Measurements from ENCODE around the gene LSP1.

LSP1 gene

DNA sequence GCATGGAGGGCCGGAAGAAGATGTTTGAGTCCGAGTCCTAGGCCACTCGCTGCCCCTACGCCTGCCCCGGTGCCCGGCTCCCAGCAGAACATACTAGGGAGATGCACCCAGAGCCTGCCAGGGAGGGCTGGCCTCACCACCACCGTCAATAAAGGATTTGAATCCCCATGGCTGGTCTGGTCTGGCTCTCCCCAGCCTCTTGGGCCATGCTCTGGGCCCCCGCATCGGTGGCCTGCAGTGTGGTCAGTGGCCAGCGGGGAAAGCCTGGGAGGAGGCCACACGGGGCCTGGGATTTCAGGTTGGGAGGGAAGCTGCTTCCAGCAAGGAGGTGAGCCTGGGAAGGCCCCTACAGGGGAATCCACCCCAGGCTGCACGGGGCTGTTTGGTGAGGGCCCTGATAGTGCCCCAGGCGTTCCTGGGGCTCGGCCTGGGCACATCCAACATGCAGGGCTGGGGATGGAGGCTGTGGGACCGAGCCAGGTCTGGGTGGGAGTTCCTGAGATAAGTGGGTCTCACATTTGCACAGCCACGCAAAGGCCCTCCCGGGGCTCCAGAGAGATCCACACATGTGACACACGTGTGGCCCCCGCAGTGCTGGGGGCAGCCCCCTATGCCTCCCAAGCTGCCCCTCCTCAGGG lies 11.3 kb upstream of the LSP1 start:
- Histone ChIP-seq H3K4me2 (ENCODE audit: low read depth, low read length) (no peak overlapping the region), H3K27me3 (replicated peaks; ENCODE audit: insufficient read depth, low read length) (peaks cover 50% of the 10 kb centered on the region), H2AFZ (ENCODE audit: low read length) (no peak overlapping the region), H3K79me2 (ENCODE audit: low read length) (no peaks in the 10 kb centered on the region), H3K4me3 (ENCODE audit: low read length) (no peak overlapping the region), H3K36me3 (replicated peaks; ENCODE audit: insufficient read depth, low read length) (no peaks in the 10 kb centered on the region), H3K9me3 (replicated peaks; ENCODE audit: insufficient read depth, low read length) (no peaks in the 10 kb centered on the region), H4K20me1 (ENCODE audit: insufficient read depth, low read length) (no peaks in the 10 kb centered on the region), H3K27ac (ENCODE audit: low read length) (no peak overlapping the region), H3F3A (ENCODE audit: insufficient read depth, low read length) (no peaks in the 10 kb centered on the region), H3K4me1 (ENCODE audit: low read length) (no peaks in the 10 kb centered on the region), H3K9ac (ENCODE audit: low read length) (no peak overlapping the region), H3K9me2 (replicated peaks; ENCODE audit: insufficient read depth, low read length) (no peaks in the 10 kb centered on the region)
- no peak for DNase-seq
- TF ChIP-seq EZH2phosphoT487 (IDR thresholded peaks at IDR 0.05; ENCODE audit: low read length) = no peak
- TF ChIP-seq, protein P1, sequence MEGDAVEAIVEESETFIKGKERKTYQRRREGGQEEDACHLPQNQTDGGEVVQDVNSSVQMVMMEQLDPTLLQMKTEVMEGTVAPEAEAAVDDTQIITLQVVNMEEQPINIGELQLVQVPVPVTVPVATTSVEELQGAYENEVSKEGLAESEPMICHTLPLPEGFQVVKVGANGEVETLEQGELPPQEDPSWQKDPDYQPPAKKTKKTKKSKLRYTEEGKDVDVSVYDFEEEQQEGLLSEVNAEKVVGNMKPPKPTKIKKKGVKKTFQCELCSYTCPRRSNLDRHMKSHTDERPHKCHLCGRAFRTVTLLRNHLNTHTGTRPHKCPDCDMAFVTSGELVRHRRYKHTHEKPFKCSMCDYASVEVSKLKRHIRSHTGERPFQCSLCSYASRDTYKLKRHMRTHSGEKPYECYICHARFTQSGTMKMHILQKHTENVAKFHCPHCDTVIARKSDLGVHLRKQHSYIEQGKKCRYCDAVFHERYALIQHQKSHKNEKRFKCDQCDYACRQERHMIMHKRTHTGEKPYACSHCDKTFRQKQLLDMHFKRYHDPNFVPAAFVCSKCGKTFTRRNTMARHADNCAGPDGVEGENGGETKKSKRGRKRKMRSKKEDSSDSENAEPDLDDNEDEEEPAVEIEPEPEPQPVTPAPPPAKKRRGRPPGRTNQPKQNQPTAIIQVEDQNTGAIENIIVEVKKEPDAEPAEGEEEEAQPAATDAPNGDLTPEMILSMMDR (IDR thresholded peaks at IDR 0.05; ENCODE audit: low read length) = no peak
- no peak for TF ChIP-seq EZH2 (optimal IDR thresholded peaks at IDR 0.05; ENCODE audit: low read depth, low read length)

- Histone ChIP-seq H3K4me3 (ENCODE audit: low read length) (no peak overlapping the region), H3K36me3 (replicated peaks; ENCODE audit: insufficient read depth, low read length) (no peaks in the 10 kb centered on the region), H4K20me1 (ENCODE audit: insufficient read depth, low read length) (no peaks in the 10 kb centered on the region), H3K27ac (ENCODE audit: low read length) (no peak overlapping the region), H3K4me2 (ENCODE audit: low read depth, low read length) (no peak overlapping the region), H3K9me3 (replicated peaks; ENCODE audit: insufficient read depth, low read length) (no peaks in the 10 kb centered on the region), H3K9me2 (replicated peaks; ENCODE audit: insufficient read depth, low read length) (no peaks in the 10 kb centered on the region), H3K4me1 (ENCODE audit: low read length) (no peaks in the 10 kb centered on the region), H3F3A (ENCODE audit: insufficient read depth, low read length) (no peaks in the 10 kb centered on the region), H2AFZ (ENCODE audit: low read length) (no peak overlapping the region), H3K9ac (ENCODE audit: low read length) (no peak overlapping the region), H3K79me2 (ENCODE audit: low read length) (no peaks in the 10 kb centered on the region), H3K27me3 (replicated peaks; ENCODE audit: insufficient read depth, low read length) (peaks cover 44% of the 10 kb centered on the region)
- TF ChIP-seq EZH2phosphoT487 (IDR thresholded peaks at IDR 0.05; ENCODE audit: low read length) = no peak
- no peak for TF ChIP-seq EZH2 (optimal IDR thresholded peaks at IDR 0.05; ENCODE audit: low read depth, low read length)
- TF ChIP-seq, protein P1 (IDR thresholded peaks at IDR 0.05; ENCODE audit: low read length) = no peak
- DNase-seq = no peak
These were observed 10.5 kb upstream of the LSP1 start for GRCh38 chr11:1842149-1843097.

DNA sequence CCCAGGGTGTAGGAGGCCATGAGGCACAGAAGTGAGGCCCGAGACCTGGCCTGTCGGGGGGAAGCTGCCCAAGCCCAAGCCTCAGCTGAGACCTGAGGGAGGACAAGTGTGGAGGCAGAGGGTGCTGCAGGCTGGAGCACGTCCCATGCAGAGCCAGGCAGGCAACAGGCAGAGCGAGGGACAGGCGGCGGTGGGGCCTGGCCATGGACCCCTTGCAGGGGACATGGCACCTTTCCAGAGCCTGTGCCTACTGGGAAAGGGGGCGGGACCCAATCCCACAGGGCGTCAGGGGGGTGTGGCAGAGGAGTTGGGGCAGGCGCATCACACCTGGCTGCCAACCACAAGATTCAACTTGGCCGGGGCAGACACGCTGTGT lies 9.8 kb upstream of the LSP1 start:
- TF ChIP-seq, protein P1 (IDR thresholded peaks at IDR 0.05; ENCODE audit: low read length) = no peak
- no peak for TF ChIP-seq EZH2phosphoT487 (IDR thresholded peaks at IDR 0.05; ENCODE audit: low read length)
- no peak for TF ChIP-seq EZH2 (optimal IDR thresholded peaks at IDR 0.05; ENCODE audit: low read depth, low read length)
- peaks cover 42% of the 10 kb centered on the region for H3K27me3 ChIP-seq (replicated peaks; ENCODE audit: insufficient read depth, low read length)
- DNase-seq = no peak
- H3K79me2 ChIP-seq (ENCODE audit: low read length) = no peaks in the 10 kb centered on the region
- no peaks in the 10 kb centered on the region for H3K4me1 ChIP-seq (ENCODE audit: low read length)
- no peak overlapping the region for H3K9ac ChIP-seq (ENCODE audit: low read length)
- H3F3A ChIP-seq (ENCODE audit: insufficient read depth, low read length) = no peaks in the 10 kb centered on the region
- H3K4me2 ChIP-seq (ENCODE audit: low read depth, low read length) = no peak overlapping the region
- no peak overlapping the region for H3K27ac ChIP-seq (ENCODE audit: low read length)
- H2AFZ ChIP-seq (ENCODE audit: low read length) = no peak overlapping the region
- no peaks in the 10 kb centered on the region for H3K9me2 ChIP-seq (replicated peaks; ENCODE audit: insufficient read depth, low read length)
- H3K4me3 ChIP-seq (ENCODE audit: low read length) = no peak overlapping the region
- H4K20me1 ChIP-seq (ENCODE audit: insufficient read depth, low read length) = no peaks in the 10 kb centered on the region
- H3K9me3 ChIP-seq (replicated peaks; ENCODE audit: insufficient read depth, low read length) = no peaks in the 10 kb centered on the region
- H3K36me3 ChIP-seq (replicated peaks; ENCODE audit: insufficient read depth, low read length) = no peaks in the 10 kb centered on the region

Measured in MM.1S (cell line).